NCI-H510A (cell line): Measurements from ENCODE around the gene ECM1.

ENCODE experiments used
- DNase-seq: peaks from one replicate; lab custom pipeline; 2025; lab: John Stamatoyannopoulos, UW

ECM1 gene

DNA sequence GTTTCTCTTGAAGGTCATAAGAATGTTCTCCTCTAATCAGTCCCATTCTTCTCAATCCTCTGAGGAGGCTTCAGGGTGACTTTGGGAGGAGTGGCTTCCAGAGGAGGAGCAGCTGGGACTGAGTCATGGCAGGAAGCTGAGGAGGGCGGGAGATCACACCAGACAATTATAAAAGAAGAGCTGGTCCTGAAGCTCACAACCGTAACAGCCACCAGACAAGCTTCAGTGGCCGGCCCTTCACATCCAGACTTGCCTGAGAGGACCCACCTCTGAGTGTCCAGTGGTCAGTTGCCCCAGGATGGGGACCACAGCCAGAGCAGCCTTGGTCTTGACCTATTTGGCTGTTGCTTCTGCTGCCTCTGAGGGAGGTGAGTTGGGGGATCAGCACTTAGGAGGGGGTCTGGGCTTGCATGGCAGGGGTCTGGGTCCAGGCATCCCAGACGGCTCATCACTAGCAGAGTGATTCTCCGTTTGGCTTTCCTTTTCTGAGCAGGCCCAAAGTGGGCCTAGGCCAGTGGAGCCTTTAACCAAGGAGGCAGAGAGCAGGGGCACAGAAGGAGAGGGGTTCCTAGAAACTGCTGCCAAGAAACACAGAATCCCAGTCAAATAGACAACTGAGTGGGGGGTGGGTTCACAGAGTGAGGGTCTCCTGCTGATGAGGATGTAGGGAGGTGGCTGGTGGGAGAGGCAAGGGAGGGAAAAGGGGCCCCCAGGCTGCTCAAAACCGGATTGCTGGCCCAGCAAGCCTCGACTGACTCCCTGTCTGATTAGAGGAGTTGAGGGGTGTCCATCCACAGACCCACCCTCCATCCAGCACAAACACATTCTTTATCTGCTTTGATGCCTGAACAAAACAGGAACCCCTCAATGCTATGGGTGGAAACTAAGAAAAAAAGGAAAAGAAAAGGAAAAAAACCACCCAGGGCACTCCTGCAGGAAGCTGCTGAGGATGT, at the start of gene ECM1:
ECM1 (plus strand) TSS at position 198 of the 953 bp plus-strand sequence; CDS start at position 299, 101 bp downstream.
- DNase-seq: no peak

DNA sequence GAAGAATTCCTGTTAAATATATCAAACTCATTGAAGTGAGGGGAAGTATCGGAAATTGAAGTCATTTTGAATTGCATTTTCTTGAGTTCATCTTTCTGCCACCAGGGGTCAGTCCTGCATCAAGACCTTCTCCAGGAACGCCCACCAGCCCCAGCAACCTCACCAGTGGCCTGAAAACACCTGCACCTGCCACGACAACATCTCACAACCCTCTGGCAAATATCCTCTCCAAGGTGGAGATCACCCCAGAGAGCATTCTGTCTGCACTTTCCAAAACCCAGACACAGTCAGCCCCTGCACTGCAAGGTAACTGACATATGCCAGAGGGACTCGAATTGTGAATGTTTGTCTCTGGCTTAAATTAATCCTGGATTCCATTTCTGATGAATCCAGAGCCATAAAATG, 43.5 kb upstream of the ECM1 start:
- peak; percentile 55 for DNase-seq

DNA sequence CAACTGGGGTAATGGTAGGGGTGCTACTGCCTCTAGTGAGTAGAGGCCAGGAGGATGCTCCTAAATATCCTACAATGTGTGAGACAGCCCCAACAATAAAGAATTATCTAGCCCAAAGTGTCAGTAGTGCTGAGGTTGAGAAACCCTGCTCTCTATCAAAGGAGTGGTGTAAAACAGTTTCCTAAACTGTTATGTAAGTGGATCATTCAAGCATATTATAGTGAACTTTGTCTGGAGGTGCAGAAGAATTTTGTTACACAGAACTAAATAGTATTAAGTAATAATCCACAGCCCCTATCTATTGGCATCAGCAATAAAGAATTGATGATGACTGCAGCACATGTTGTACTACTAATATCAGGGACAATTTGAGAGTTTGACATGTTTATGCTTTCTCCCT, 40.9 kb upstream of the ECM1 start:
- DNase-seq: no peak

DNA sequence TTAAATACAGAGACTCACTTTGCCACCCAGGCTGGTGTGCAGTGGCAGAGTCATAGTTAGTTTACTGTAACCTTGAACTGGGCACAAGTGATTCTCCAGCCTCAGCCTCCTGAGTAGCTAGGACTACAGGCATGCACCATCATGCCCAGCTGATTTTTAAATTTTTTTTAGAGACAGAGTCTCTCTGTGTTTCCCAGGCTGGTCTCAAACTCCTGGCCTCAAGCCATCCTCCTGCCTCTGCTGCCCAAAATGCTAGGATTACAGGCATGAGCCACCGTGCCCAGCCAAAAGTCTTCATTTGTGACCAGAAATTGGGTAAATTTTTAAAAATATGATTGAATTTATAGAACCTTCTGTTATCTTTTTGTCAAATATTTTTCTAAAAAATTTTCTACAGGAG, 38.6 kb upstream of the ECM1 start:
- DNase-seq: no peak

DNA sequence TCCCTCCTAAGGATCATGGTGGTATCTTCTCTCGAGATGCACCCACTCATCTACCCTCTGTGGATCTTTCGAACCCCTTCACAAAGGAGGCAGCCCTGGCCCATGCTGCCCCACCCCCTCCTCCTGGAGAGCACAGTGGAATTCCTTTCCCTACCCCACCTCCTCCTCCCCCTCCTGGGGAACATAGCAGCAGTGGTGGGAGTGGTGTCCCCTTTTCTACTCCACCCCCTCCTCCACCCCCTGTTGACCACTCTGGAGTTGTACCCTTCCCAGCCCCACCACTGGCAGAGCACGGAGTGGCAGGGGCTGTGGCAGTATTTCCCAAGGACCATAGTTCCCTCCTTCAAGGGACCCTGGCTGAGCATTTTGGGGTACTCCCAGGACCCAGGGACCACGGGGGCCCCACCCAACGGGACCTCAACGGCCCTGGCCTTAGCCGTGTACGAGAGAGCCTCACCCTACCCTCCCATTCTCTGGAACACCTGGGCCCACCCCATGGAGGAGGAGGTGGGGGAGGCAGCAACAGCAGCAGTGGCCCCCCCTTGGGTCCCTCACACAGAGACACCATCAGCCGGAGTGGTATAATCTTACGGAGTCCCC, 35.2 kb upstream of the ECM1 start:
- no peak for DNase-seq

DNA sequence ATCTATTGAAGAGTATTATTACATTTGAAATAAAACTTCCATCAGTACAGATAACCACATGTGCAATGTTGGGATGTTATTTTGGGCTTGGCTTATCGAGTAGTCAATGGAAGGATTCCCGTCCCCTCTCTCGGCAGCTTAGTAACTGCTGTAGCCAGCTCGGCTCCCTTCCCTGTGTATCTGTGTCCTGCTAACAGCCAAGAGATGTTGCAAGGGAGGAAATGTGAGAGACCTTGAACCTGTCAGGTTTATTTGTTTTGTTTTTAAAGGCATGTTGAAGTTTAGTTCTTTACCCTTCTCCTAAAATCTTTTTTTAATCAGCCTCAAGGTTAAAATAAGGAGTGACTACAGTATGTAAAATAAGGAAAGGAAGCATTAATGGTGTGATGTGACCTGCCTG, 34.2 kb upstream of the ECM1 start:
- DNase-seq: no peak

DNA sequence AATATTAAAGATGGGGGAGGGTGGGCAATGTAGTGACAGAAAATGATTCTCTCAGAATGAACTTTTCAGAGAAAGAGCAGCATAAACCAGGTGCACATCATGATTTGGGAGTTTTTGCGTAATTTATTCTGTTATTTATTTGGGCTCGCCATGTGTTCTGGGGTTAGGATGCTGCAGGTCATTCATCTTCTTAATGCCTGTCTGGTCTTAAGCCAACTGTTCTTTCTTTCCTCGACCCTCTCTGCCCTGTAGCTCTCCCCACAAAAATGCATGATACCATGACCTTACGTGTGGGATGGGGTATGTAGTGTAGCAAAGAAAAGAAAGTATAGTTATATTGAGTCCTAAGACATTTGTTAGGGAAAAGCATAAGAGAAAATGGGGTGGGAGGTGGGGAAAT, 33.0 kb upstream of the ECM1 start:
- no peak for DNase-seq

DNA sequence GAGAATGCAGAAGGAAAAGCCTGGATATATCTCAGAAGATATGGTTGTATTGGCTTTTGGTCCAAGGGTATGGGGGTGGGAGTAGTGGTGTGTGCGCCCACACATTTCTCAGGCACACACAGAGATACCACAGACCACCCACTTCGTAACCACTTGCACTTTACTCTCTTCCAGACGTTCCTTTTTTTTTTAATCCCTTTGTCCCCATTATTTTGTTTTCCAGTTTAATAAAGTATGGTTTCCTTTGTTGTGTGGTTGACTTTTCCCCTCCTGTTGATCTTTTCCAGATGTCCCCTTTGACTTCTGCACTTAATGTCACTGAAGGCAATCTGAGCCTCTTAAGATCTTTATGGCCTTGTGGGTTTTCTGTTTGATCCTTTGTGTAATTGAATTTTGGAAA, 31.2 kb upstream of the ECM1 start:
- DNase-seq: no peak

DNA sequence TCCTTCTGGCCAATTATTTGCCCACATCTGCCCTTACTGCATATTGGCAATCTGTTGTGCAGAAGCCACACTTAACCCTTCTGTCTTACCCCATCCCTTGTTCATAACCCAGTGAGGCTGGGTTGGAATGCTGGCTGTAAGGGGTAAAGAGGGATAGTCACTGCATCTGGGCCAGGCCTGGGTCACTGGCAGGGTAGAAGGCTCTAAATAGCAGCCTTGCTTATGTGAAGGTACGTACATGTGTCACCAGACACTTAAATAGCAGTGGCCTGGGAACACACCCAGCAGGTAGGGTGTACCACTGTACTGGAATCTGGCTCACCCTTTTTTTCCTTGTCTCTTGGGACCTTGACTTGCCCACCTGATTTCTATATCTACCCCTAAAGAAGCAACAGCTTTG, 30.6 kb upstream of the ECM1 start:
- DNase-seq: no peak

DNA sequence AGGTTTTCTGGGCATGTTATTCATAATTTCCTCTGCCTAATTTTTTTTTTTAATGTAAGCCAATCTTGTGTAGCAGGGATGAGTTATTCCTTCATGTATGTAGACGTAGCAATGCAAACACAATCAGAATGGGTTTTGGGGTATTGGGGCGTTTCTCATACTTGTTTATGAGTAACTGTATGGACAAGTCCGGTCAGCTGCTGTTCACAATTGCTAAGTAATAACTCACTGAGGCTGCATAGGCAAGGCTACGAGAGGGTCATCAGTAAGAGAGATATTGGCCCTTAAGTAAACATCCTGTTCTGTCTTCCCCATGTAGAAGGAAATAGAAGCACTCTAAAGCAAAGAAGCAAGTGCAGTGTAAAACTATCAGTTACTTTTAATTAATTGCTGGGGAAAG, 30.2 kb upstream of the ECM1 start:
- no peak for DNase-seq

DNA sequence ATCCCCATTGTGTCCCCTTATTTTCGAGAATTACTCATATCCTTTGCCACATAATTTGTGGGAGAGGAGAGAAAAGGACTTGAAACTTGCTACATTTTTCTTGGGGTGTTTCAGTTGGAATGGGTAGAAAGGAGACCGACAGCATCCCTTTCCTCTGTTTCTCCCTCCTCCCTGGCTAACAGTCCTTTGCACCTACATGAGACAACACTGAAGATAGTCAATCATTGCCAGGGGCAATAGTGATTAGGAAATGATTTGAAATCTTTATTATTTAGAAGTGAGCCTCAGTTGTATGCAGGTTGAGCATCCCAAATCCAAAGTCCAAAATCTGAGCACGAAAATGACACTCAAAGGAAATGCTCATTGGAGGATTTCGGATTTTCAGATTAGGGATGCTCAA, 28.5 kb upstream of the ECM1 start:
- DNase-seq: no peak

DNA sequence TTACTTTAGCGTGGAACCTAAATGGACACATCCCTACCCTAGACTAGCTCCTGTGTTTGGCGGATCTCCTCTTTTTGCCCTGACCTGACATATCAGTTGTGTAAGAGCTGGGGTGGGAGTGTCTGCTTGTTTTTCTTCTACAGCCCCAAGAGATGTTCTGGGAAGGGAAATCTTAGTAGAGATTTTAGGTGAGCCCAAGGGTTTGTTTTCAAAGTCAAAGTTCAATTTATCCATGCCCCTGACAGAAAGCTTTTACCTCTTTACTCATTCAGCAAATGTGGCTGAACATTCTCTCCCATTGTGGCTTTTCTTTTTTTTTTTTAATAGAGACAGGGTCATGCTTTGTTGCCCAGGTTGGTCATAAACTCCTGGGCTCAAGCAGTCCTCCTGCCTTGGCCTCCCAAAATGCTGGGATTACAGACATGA, 28.0 kb upstream of the ECM1 start:
- DNase-seq: no peak

DNA sequence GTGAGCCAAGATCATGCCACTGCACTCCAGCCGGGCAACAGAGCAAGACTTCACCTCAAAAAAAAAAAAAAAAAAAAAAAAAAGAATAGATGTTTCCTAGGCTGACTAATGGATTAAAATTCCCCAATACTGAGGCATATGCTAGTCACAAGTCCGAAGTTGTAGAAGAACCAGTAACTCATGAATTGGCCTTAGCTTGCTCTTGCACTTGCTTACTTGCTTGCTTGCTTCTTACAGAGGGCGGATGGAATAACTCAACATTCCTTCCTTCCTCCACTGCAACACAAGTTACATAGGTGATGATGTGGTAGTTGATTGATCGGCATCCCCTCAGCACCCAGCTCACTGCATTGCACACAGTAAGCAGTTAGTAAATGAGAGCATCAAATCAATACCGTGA, 23.5 kb upstream of the ECM1 start:
- DNase-seq: no peak

DNA sequence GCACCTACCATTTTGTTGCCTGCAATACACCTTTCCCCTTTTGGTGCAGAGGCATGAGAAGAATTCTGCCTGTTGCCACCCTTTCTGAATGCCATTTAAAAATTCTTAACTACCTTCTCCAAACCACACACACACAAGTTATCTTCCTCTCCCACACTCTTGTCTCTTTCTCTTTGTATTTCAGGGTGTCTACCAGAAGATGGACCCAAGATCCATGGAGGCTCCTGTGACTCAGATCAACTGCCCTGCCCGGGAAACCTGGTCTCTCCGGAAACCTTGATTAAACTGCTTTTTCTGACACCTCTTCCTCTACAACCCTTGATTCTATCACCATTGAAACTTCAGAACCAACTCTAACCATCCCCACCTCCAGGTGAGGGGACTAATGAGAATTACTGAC, 23.0 kb upstream of the ECM1 start:
- DNase-seq: no peak

DNA sequence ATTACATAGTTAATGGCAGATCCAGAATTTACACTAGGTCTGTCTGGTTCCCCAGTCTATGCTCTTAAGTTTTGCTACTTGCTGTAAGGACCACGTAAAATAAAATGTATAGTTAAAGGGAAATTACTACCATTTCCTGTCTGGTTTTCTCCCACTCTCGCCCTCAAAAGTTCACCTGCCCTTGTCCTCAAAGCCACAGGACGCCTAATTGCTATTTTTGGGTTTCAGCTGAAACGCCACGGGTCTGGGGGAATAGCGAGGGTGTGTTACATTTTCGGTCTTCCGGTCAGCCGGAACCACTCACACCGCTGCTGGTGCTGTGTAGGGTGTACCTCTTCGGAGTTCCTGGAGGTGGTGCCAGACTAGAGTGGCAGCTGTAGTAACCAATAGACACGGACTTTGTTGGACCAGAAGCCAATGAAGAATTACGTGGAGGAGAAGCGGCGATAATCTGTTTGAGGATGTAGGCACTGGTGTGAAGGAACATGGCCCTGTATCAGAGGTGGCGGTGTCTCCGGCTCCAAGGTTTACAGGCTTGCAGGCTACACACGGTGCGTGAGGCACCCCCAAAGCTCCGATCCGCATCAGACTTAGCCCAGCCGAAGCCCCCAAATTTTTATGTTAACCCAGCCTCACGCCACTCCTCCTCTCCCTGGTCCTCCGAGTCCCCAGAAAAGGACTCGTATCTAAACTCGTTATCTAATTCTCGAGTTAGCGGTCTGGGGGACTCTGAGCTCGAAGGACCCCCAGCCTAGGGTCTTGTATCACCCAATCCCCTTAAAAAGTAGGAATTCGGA, 20.7 kb upstream of the ECM1 start, which contains the start of gene TARS2:
TARS2 (plus strand) TSS at position 454 of the 797 bp plus-strand sequence; CDS start at position 486, 32 bp downstream.
- DNase-seq: peak; percentile 87

DNA sequence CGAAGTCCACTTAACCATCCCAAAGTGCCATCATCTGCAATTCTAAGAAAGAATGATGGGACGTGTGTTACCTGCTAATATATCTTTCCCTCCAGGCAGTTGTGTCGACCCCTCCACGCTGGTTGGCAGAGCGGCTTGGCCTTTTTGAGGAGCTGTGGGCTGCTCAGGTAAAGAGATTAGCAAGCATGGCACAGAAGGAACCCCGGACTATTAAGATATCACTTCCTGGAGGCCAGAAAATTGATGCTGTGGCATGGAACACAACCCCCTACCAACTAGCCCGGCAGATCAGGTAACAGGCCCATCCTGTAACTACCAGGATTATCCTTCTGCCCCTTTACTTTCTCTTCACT, 20.2 kb upstream of the ECM1 start:
- DNase-seq: no peak

DNA sequence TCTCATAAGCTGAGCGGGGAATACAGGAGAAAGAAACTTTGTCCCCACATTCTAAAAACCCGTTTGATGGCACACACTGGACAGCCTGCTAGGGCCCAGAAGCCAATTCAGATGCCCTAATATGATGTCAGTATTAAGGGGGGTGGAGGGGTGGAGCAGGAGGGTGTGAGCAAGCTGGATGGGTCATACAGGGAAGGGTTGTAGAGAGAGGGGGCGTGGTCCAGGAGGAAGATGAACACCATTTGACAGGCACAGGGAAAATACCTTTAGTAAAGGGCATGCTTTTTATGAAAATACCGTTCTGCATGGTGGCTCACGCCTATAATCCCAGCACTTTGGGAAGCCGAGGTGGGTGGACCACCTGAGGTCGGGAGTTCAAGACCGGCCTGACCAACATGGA, 14.7 kb upstream of the ECM1 start:
- DNase-seq: no peak

DNA sequence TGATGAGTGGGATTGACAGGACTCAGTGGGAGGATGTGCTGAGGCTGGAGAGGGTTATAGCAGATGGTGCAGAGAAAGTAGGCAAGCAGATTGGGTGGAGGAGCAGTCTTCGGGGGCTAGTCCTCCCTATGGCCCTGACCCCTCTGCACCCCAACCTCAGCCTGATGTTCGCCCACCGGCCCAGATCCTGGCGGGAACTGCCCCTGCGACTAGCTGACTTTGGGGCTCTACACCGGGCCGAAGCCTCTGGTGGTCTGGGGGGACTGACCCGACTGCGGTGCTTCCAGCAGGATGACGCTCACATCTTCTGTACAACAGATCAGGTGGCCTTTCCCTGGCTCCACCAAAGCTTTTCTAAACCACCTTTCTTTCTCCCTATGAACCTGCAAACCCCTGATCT, 9.6 kb upstream of the ECM1 start:
- DNase-seq: no peak

DNA sequence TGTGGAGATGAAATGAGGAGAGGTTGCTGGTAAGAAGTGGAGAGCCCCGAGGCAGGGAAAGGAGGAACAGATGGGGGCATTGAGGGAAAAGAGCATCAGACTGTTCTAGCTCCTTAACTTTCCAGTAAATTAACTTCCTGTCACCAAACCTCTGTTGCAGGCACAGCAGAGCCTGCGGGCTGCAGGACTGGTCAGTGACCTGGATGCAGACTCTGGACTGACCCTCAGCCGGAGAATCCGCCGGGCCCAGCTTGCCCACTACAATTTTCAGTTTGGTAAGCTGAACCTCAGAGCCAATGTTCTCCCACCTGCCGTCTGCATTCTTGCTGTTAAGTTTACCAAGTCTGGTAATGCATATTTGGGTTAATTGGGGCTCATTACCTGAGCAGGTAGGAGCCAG, 2.5 kb upstream of the ECM1 start:
- DNase-seq: no peak

DNA sequence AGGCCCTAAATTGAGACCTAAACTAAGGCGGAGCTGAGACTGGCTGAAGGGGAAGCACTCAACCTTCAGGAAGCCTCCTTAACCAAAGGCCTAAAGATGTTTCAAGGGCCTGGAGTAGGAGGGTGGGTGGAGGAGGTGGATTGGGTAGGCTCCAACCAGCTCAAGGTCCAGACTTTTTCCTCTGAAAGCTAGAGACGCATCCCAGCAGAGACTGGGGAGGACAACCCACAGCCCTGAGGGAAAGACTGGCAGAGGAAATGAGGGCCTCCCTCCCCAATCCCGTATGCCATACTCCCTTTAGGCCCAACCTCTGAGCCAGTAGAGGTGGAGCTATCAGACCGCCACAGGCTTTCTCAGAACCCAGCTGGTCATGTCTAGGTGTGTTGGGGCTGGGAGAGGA, 1.1 kb downstream of the ECM1 start:
- DNase-seq: no peak

DNA sequence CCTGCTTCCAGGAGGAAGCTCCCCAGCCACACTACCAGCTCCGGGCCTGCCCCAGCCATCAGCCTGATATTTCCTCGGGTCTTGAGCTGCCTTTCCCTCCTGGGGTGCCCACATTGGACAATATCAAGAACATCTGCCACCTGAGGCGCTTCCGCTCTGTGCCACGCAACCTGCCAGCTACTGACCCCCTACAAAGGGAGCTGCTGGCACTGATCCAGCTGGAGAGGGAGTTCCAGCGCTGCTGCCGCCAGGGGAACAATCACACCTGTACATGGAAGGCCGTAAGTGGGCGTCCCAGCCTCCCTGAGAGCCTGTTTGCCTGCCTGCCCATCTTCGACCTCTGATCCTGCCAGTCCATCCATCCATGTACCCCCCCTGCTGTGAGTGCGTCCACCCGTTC, 3.6 kb downstream of the ECM1 start:
- DNase-seq: peak; percentile 65

DNA sequence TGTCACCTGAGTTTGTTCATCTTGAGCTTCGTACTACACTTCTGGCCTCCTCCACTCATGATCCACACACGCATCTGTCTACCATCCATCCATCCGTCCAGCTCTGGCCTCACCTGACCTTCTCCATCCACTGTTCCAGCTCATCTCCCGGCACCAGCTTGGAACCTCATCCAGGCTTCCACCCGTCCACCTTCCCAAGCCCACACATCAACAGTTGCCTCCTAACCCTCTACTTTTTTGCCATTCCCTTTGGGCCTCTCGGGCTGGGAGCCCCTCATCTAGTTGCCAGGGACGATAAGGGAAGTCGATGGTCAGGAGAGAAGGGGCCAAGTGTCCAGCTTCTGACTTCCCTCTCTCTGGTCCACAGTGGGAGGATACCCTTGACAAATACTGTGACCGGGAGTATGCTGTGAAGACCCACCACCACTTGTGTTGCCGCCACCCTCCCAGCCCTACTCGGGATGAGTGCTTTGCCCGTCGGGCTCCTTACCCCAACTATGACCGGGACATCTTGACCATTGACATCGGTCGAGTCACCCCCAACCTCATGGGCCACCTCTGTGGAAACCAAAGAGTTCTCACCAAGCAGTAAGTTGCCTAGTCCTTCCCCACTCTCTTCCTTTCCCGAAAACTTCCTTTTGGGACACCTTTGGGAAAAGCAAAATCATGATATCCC, 4.2 kb downstream of the ECM1 start:
- DNase-seq: no peak
